HEK293T (cell line): ENCODE data around the gene GPC1.

Experiments used
- CTCF ChIA-PET: fragments of 350-600 bp; formaldehyde crosslinking; extraction: SDS; loops from one replicate; lab custom pipeline; 2021; ENCODE audit warnings: antibody characterized with exemption, inconsistent platforms; lab: Yijun Ruan, JAX
- POLR2A ChIA-PET: fragments of 350-600 bp; formaldehyde crosslinking; extraction: SDS; loops from one replicate; lab custom pipeline; 2020; ENCODE audit warnings: antibody characterized with exemption, inconsistent platforms; lab: Yijun Ruan, JAX
- DNase-seq: peaks from one replicate; pipeline ENCODE4 v3.0.0; 2012; ENCODE audit warnings: mixed read lengths; ENCODE audit errors: extremely low spot score
- ARNT ChIP-seq: fragments of 450-650 bp; IDR thresholded peaks from 2 replicates; pipeline ENCODE4 v1.6.1; 2017; ENCODE audit warnings: mild to moderate bottlenecking
- BHLHE40 ChIP-seq: fragments of 450-650 bp; IDR thresholded peaks from 2 replicates; pipeline ENCODE4 v1.6.1; 2016; ENCODE audit warnings: mild to moderate bottlenecking, moderate library complexity, borderline replicate concordance
- CTBP1 ChIP-seq: fragments of 450-650 bp; IDR thresholded peaks from 2 replicates; pipeline ENCODE4 v1.6.1; 2016; ENCODE audit warnings: borderline replicate concordance
- ELF4 ChIP-seq: fragments of 450-650 bp; IDR thresholded peaks from 2 replicates; pipeline ENCODE4 v1.6.1; 2017; ENCODE audit warnings: antibody characterized with exemption
- FOXA1 ChIP-seq: fragments of 450-650 bp; IDR thresholded peaks from 2 replicates; pipeline ENCODE4 v1.6.1; 2016; ENCODE audit warnings: mild to moderate bottlenecking
- FOXK2 ChIP-seq: fragments of 450-650 bp; IDR thresholded peaks from 2 replicates; pipeline ENCODE4 v1.6.1; 2016; ENCODE audit warnings: mild to moderate bottlenecking
- FOXM1 ChIP-seq: fragments of 450-650 bp; IDR thresholded peaks from 2 replicates; pipeline ENCODE4 v1.6.1; 2017; ENCODE audit warnings: mild to moderate bottlenecking, borderline replicate concordance
- HDGF ChIP-seq: fragments of 450-650 bp; IDR thresholded peaks from 2 replicates; pipeline ENCODE4 v1.6.1; 2017; ENCODE audit warnings: antibody characterized with exemption, borderline replicate concordance
- L3MBTL2 ChIP-seq: fragments of 450-650 bp; conservative IDR thresholded peaks from 2 replicates; pipeline ENCODE4 v1.6.1; 2016; ENCODE audit warnings: mild to moderate bottlenecking
- LEF1 ChIP-seq: fragments of 450-650 bp; IDR thresholded peaks from 2 replicates; pipeline ENCODE4 v1.6.1; 2017; ENCODE audit warnings: mild to moderate bottlenecking, borderline replicate concordance
- NFRKB ChIP-seq: fragments of 450-650 bp; IDR thresholded peaks from 2 replicates; pipeline ENCODE4 v1.6.1; 2016; ENCODE audit warnings: mild to moderate bottlenecking, moderate library complexity
- PKNOX1 ChIP-seq: fragments of 450-650 bp; IDR thresholded peaks from 2 replicates; pipeline ENCODE4 v1.6.1; 2016
- SP1 ChIP-seq: fragments of 450-650 bp; IDR thresholded peaks from 2 replicates; pipeline ENCODE4 v1.6.1; 2017
- SUZ12 ChIP-seq: fragments of 450-650 bp; IDR thresholded peaks from 2 replicates; pipeline ENCODE4 v1.6.1; 2016; ENCODE audit warnings: mild to moderate bottlenecking
- TARDBP ChIP-seq: fragments of 450-650 bp; IDR thresholded peaks from 2 replicates; pipeline ENCODE4 v1.6.1; 2016
- ZNF384 ChIP-seq: fragments of 450-650 bp; IDR thresholded peaks from 2 replicates; pipeline ENCODE4 v1.6.1; 2016

Gene GPC1

GRCh38 chr2:240462073-240462706 lies 26.7 kb downstream of the GPC1 start:
- TF ChIP-seq HDGF: no peak
- TF ChIP-seq BHLHE40: no peak
- TF ChIP-seq SP1: no peak
- POLR2A ChIA-PET: no interaction called here
- no peak for DNase-seq
- CTCF ChIA-PET: no interaction called here

DNA sequence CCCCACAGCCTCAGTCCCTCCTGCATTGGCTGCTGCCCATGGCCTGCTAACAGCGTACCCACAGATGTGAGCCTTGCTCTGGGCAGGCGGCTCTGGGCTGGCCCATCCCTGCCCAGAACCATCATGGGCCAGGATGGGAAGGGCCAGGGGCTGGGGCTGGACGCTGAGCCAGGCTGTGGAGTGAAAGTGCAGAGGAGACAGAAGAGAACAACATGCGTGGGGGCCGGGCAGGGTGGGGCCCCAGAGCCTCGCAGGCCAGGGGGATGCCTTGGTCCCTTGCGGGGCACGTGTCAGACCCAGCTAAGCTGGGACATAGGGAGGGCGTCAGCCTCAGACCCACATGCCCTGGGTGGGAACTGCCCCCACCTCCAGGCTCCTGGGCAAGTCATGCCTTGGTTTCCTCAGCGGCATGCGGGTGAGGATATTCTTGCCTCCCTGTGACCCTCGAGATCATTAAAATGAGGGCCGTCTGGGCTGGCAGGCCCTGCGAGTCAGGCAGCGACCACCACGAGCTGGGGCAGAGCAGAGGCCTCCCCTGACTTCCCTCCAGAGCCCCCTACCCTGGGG lies 27.3 kb downstream of the GPC1 start:
- TF ChIP-seq ELF4: no peak
- TF ChIP-seq L3MBTL2: no peak
- TF ChIP-seq PKNOX1: no peak
- TF ChIP-seq NFRKB: no peak
- no peak for TF ChIP-seq FOXM1
- TF ChIP-seq ZNF384: no peak
- TF ChIP-seq HDGF: no peak
- ChIA-PET POLR2A (no interaction called here), CTCF (no interaction called here)
- no peak for DNase-seq

DNA sequence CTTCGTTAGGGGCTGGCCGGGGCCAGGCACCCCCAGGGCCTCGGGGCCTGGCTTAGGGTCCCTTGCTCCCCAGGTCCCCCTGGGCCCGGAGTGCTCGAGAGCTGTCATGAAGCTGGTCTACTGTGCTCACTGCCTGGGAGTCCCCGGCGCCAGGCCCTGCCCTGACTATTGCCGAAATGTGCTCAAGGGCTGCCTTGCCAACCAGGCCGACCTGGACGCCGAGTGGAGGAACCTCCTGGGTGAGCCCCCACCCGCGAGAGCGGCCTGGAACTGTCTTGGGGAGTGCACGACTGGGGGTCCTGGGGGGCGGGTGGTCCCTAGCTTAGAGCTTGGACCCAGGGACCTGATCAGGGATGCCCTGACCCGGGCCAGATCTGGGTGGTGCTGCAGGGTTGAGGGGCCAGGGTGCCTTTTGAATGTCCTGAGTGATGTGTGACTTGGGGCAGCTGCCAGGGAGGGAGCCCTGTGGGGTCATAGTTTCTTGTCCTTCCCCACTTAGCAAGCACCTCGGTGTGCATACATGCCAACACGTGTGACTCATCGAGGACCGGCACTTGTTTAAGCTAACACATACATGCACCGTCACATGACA lies 27.9 kb downstream of the GPC1 start:
- ChIA-PET CTCF (interaction anchor here (0.7 kb wide), 1 partner anchor 8 kb away, joined by 4 read pairs; no protein-coding TSS in a partner anchor), POLR2A (no interaction called here)
- no peak for TF ChIP-seq ARNT
- no peak for TF ChIP-seq HDGF
- no peak for TF ChIP-seq TARDBP
- TF ChIP-seq FOXA1: no peak
- TF ChIP-seq FOXM1: no peak
- no peak for TF ChIP-seq SUZ12
- TF ChIP-seq ZNF384: no peak
- no peak for TF ChIP-seq ELF4
- no peak for TF ChIP-seq PKNOX1
- TF ChIP-seq BHLHE40: no peak
- TF ChIP-seq SP1: no peak
- TF ChIP-seq CTBP1: no peak
- no peak for TF ChIP-seq FOXK2
- TF ChIP-seq NFRKB: no peak
- no peak for TF ChIP-seq LEF1
- TF ChIP-seq L3MBTL2: no peak
- no peak for DNase-seq

DNA sequence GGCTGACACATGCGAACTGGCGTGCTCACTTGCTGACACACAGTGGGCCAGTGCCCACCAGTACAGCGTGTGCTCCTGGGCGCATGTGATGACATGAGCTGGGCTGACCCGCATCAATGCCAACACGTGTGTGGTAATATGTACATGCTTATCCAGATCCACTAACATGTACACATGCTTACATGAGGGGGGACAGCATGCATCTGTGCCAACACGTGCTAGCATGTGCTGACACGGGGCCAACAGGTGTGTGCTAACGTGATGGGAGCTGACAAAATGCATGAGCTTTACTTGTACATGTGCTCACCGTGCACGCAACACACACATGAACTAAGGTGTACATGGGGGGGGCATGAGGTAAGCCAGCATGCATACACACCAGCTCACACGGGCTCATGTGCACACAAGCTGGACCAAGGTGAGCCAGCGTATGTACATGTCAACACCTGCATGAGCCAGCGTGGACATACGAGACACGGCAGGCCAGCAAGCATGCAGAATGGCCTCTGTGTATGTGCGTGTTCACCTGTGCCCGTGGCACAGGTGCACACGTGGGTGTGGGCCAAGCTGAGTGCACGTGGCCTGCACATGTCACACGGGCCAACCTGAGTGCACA lies 28.5 kb downstream of the GPC1 start:
- ChIA-PET POLR2A (no interaction called here), CTCF (interaction anchor here (0.7 kb wide), 1 partner anchor 8 kb away, joined by 4 read pairs; no protein-coding TSS in a partner anchor)
- TF ChIP-seq SUZ12 (no peak), LEF1 (no peak), NFRKB (no peak), HDGF (no peak), CTBP1 (no peak), ARNT (no peak), TARDBP (no peak), ZNF384 (no peak), FOXK2 (no peak), SP1 (no peak), BHLHE40 (no peak), L3MBTL2 (no peak), ELF4 (no peak), PKNOX1 (no peak), FOXM1 (no peak), FOXA1 (no peak)
- DNase-seq: no peak

- CTCF ChIA-PET: no interaction called here
- no peak for DNase-seq
- POLR2A ChIA-PET: no interaction called here
- TF ChIP-seq ARNT (no peak), ELF4 (no peak), HDGF (no peak)
Observed at GRCh38 chr2:240464514-240465241, 29.2 kb downstream of the GPC1 start.

DNA sequence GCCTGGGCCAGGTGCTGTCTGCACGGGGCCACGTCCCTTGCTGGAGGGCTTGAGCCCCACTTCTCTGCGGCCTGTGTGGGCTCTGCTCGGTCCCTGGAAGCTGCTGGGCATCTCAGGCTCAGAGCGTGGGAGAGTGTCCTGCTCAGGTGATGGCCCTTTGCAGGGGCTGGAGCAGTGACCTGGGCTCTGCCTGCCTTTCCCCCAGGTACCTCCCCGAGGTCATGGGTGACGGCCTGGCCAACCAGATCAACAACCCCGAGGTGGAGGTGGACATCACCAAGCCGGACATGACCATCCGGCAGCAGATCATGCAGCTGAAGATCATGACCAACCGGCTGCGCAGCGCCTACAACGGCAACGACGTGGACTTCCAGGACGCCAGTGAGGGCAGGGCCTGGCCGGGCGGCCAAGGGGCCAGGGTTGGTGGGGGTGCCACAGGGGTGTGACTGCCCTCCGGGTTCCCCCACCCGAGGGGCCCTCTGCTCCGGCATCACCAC lies 29.9 kb downstream of the GPC1 start:
- ChIA-PET POLR2A (no interaction called here), CTCF (no interaction called here)
- TF ChIP-seq L3MBTL2 (no peak), ZNF384 (no peak), FOXK2 (no peak), BHLHE40 (no peak), SUZ12 (no peak), FOXM1 (no peak), SP1 (no peak), HDGF (no peak), NFRKB (no peak), ARNT (no peak), TARDBP (no peak), CTBP1 (no peak), PKNOX1 (no peak)
- no peak for DNase-seq
